Measurements from ENCODE around the gene GSTA4. TPM values are rescaled to one million over a fixed set of nuclear protein-coding genes. Genes with fewer than 3 reads are reported as not detected.
"Not testable (repeated sequence)": the region's sequence is repeated elsewhere in the genome, so short reads cannot be mapped to it uniquely, and the experiment has no call there.

The GSTA4 gene, protein sequence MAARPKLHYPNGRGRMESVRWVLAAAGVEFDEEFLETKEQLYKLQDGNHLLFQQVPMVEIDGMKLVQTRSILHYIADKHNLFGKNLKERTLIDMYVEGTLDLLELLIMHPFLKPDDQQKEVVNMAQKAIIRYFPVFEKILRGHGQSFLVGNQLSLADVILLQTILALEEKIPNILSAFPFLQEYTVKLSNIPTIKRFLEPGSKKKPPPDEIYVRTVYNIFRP
- total RNA-seq: 10 to 100 TPM; 11.2 to 16.9 (median 13.4) TPM
- polyA plus RNA-seq: 10 to 100 TPM in 2 of 3 donors, 1 to 10 TPM in 1; 4.8 to 20.1 (median 10.2) TPM
- long read RNA-seq, donor 1, transcript GSTA4-203 (7 exons, 1,334 nt): major isoform, 8 of 9 reads
- long read RNA-seq, donor 1, partial matches to known transcripts: 0 of 9 reads
- long read RNA-seq, donor 1, other reads (novel, unspliced or antisense): 1 of 9 reads
- long read RNA-seq, donor 2, transcript GSTA4-203 (7 exons, 1,334 nt): major isoform, 12 of 16 reads
- long read RNA-seq, donor 2, partial matches to known transcripts: 3 of 16 reads
- long read RNA-seq, donor 2, other reads (novel, unspliced or antisense): 1 of 16 reads

DNA sequence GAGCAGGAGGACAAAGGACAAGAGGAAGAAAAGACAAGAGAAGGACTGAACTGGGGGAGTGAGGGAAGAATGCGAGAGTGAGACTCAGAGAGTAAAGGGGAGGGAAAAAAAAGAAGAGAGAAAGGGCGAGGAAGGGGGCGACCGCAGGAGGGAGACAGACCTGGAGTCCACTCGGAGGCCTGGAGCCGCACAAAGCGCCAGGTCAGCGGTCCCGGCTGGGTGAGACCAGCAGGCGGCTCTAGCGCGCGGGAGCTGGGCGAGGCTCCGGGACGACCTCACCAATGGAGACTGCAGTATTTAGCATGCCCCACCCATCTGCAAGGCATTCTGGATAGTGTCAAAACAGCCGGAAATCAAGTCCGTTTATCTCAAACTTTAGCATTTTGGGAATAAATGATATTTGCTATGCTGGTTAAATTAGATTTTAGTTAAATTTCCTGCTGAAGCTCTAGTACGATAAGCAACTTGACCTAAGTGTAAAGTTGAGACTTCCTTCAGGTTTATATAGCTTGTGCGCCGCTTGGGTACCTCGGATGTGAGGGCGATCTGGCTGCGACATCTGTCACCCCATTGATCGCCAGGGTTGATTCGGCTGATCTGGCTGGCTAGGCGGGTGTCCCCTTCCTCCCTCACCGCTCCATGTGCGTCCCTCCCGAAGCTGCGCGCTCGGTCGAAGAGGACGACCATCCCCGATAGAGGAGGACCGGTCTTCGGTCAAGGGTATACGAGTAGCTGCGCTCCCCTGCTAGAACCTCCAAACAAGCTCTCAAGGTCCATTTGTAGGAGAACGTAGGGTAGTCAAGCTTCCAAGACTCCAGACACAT is at the start of gene GSTA4:
Gene GSTA4 (minus strand): TSS at position 196 of the 824 bp plus-strand sequence. CDS start 1,041 bp downstream, outside the sequence.
- peak; percentile 74 for TF ChIP-seq CTCF (IDR thresholded peaks at IDR 0.05)
- Histone ChIP-seq H3K4me3 (peak within 1 kb of the TSS; percentile 92), H3K4me1 (peaks cover 19% of the 10 kb centered on the region), H3K27ac (peak within 1 kb of the TSS; percentile 93)
- not testable (repeated sequence) for H3K27me3 ChIP-seq (ENCODE audit: insufficient read depth in 3 of 3, low read length in 2 of 3); H3K36me3 ChIP-seq (ENCODE audit: insufficient read depth in 1 of 2, low read depth in 1 of 2); H3K9me3 ChIP-seq
- peak; percentile 97 to 98 for DNase-seq
- ATAC-seq: peak; percentile 97 to 100 (median 100)
- intact Hi-C loops (cut with DNase I): loop anchor here (5.0 to 10.0 kb wide), 5 partner anchors 42 to 840 kb away; no protein-coding TSS in a partner anchor
- 0 to 4% (median 1%) methylated on average over 27 to 40 of the region's 41 CpGs for WGBS, 3 donors

- H3K4me3 ChIP-seq: no peak overlapping the region
- peaks cover 6 to 19% of the 10 kb centered on the region in 2 donors for H3K36me3 ChIP-seq (ENCODE audit: insufficient read depth in 1 of 2, low read depth in 1 of 2)
- no peaks in the 10 kb centered on the region for H3K9me3 ChIP-seq
- WGBS, 3 donors: 60 to 63% (median 63%) methylated on average over 4 of the region's 4 CpGs
- no peak for TF ChIP-seq CTCF (IDR thresholded peaks at IDR 0.05)
- no peak for ATAC-seq
- DNase-seq: no peak
- H3K27me3 ChIP-seq (ENCODE audit: insufficient read depth in 3 of 3, low read length in 2 of 3): no peaks in the 10 kb centered on the region
- H3K27ac ChIP-seq: no peak overlapping the region
- intact Hi-C loops (cut with DNase I): loop anchor here in 1 of 2 donors (5.0 kb wide), 1 partner anchor 47 kb away; the partner anchor contains the start of gene GSTA4
- peaks cover 29% of the 10 kb centered on the region for H3K4me1 ChIP-seq
These were observed 49.5 kb upstream of the GSTA4 start for GRCh38 chr6:53044572-53044971.

DNA sequence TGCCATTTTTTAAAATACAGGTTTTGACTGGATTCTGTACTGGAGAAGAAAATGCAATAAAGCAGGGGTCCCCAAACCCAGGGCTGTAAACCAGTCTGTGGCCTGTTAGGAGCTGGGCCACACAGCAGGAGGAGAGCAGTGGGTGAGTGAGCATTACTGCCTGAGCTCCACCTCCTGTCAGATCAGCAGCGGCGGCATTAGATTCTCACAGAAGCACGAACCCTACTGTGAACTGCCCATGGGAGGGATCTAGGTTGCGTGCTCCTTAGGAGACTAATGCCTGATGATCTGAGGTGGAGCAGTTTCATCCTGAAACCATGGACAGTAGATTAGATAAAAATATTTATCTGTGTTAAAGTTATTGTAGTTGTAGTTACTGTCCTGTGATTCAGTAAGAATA is 49.0 kb upstream of the GSTA4 start:
- H3K27me3 ChIP-seq (ENCODE audit: insufficient read depth in 3 of 3, low read length in 2 of 3): no peaks in the 10 kb centered on the region
- WGBS, 3 donors: 25 to 35% (median 33%) methylated on average over 4 of the region's 4 CpGs
- ATAC-seq: peak in 3 of 4 donors; percentile 18 to 55 (median 40)
- no peaks in the 10 kb centered on the region for H3K9me3 ChIP-seq
- TF ChIP-seq CTCF (IDR thresholded peaks at IDR 0.05): no peak
- no peak for DNase-seq
- peaks cover 6 to 24% of the 10 kb centered on the region in 2 donors for H3K36me3 ChIP-seq (ENCODE audit: insufficient read depth in 1 of 2, low read depth in 1 of 2)
- H3K4me3 ChIP-seq: no peak overlapping the region
- peak overlapping the region; percentile 26 for H3K27ac ChIP-seq
- intact Hi-C loops (cut with DNase I): loop anchor here in 1 of 2 donors (5.0 kb wide), 1 partner anchor 47 kb away; the partner anchor contains the start of gene GSTA4
- H3K4me1 ChIP-seq: peaks cover 29% of the 10 kb centered on the region

- intact Hi-C loops (cut with DNase I): loop anchor here in 1 of 2 donors (5.0 kb wide), 1 partner anchor 46 kb away; the partner anchor contains the start of gene GSTA4
- Histone ChIP-seq H3K36me3 (ENCODE audit: insufficient read depth in 1 of 2, low read depth in 1 of 2) (peaks cover 6 to 29% of the 10 kb centered on the region in 2 donors), H3K4me1 (peaks cover 29% of the 10 kb centered on the region), H3K27ac (peak overlapping the region; percentile 42), H3K4me3 (no peak overlapping the region), H3K9me3 (no peaks in the 10 kb centered on the region), H3K27me3 (ENCODE audit: insufficient read depth in 3 of 3, low read length in 2 of 3) (no peaks in the 10 kb centered on the region)
- DNase-seq: no peak
- ATAC-seq: peak; percentile 27 to 58 (median 41)
- no peak for TF ChIP-seq CTCF (IDR thresholded peaks at IDR 0.05)
These were observed 48.5 kb upstream of the GSTA4 start for GRCh38 chr6:53043581-53043980.

Measured in psoas muscle (tissue), 8 donors.